ACC112 (cell line): ENCODE measurements around the gene SP140.
"Not testable (repeated sequence)": the region's sequence is repeated elsewhere in the genome, so short reads cannot be mapped to it uniquely, and the experiment has no call there.

Experiments used
- H2AFZ ChIP-seq: fragments of 200-600 bp; sonication (generic); one replicate; pipeline ENCODE4 v1.6.0; 2017; ENCODE audit warnings: antibody characterized with exemption, low read length; ENCODE audit not compliant: unreplicated experiment
- H3K27ac ChIP-seq: fragments of 200-600 bp; sonication (generic); 2 replicates; pipeline ENCODE4 v1.5.1; 2014; ENCODE audit warnings: low read depth, mild to moderate bottlenecking, antibody characterized with exemption, low read length, moderate library complexity
- H3K27me3 ChIP-seq: fragments of 200-600 bp; sonication (generic); 2 replicates; pipeline ENCODE4 v1.6.1; 2014; ENCODE audit warnings: mild to moderate bottlenecking, antibody characterized with exemption, low read length, moderate library complexity, mixed read lengths; ENCODE audit not compliant: insufficient read depth
- H3K36me3 ChIP-seq: fragments of 200-600 bp; sonication (generic); 2 replicates; pipeline ENCODE4 v1.6.1; 2016; ENCODE audit warnings: mild to moderate bottlenecking, antibody characterized with exemption, low read length, moderate library complexity, mixed read lengths; ENCODE audit not compliant: insufficient read depth
- H3K4me1 ChIP-seq: fragments of 200-600 bp; sonication (generic); one replicate; pipeline ENCODE4 v1.6.1; 2016; ENCODE audit warnings: low read length, mixed read lengths; ENCODE audit not compliant: insufficient read depth, unreplicated experiment, control insufficient read depth
- H3K4me3 ChIP-seq: fragments of 200-600 bp; sonication (generic); 2 replicates; pipeline ENCODE4 v1.5.1; 2014; ENCODE audit warnings: mild to moderate bottlenecking, low read depth, low read length
- H3K79me2 ChIP-seq: fragments of 200-600 bp; sonication (generic); one replicate; pipeline ENCODE4 v1.6.0; 2016; ENCODE audit warnings: low read length; ENCODE audit not compliant: control insufficient read depth, unreplicated experiment, insufficient read depth

The SP140 gene

DNA sequence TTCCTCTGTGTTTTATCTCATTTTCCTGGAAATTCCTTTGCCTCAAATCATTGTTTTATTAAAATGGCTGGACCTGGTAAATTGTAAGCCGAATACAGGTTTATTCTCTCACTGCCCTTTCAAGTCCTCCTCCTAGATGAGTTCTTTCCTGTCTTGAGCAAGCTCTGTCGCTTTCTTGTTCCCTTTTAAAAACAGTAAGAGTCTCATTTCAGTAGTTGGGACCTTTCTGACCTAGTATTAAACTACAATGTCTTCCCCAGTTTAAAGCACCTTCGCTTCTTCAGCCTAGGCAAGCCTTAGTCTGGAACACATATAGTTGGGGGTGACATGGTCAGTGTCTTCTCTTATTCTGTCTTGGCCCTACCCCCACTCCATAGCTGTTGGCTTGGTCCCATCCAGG, 60.5 kb downstream of the SP140 start:
- Histone ChIP-seq H3K27ac (no peak overlapping the region), H3K4me1 (no peaks in the 10 kb centered on the region), H3K27me3 (peaks cover 63% of the 10 kb centered on the region), H2AFZ (no peak overlapping the region), H3K36me3 (no peaks in the 10 kb centered on the region), H3K79me2 (no peaks in the 10 kb centered on the region), H3K4me3 (no peak overlapping the region)

GRCh38 chr2:230289311-230289710, 63.8 kb downstream of the SP140 start:
- not testable (repeated sequence) for H2AFZ ChIP-seq, H3K79me2 ChIP-seq, H3K4me3 ChIP-seq, H3K27ac ChIP-seq, H3K4me1 ChIP-seq, H3K36me3 ChIP-seq
- H3K27me3 ChIP-seq, result peaks cover 54% of the 10 kb centered on the region

DNA sequence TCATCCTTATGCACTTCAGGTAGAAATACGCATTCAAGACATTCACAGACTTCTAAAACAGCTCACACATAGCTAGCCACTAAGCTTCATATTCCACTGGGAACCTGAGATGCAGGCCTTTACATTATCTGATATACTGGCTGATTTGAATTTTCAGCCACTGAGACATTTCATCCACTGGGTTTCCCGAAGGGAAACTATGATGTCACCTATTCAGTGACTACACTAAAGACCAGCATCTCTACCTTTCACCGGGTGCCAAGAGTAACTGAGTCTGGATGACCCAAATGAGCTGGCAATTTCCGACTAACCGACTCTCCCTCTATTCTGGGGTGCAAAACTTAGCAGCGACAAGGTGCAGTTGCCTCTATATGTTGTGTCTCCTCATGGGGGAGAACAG, 69.7 kb downstream of the SP140 start:
- Histone ChIP-seq H3K27ac (no peak overlapping the region), H2AFZ (no peak overlapping the region)

GRCh38 chr2:230296917-230297316, 71.4 kb downstream of the SP140 start:
- H3K27me3 ChIP-seq, result peaks cover 64% of the 10 kb centered on the region
- no peaks in the 10 kb centered on the region for H3K36me3 ChIP-seq
- no peak overlapping the region for H2AFZ ChIP-seq
- no peak overlapping the region for H3K4me3 ChIP-seq
- no peaks in the 10 kb centered on the region for H3K79me2 ChIP-seq
- H3K27ac ChIP-seq, result no peak overlapping the region
- no peaks in the 10 kb centered on the region for H3K4me1 ChIP-seq

More for the DNA sequence above, 69.7 kb downstream of the SP140 start:
- H3K4me3 ChIP-seq, result no peak overlapping the region
- no peaks in the 10 kb centered on the region for H3K4me1 ChIP-seq
- no peaks in the 10 kb centered on the region for H3K36me3 ChIP-seq
- peaks cover 58% of the 10 kb centered on the region for H3K27me3 ChIP-seq
- H3K79me2 ChIP-seq, result no peaks in the 10 kb centered on the region

GRCh38 chr2:230299618-230300017, 74.1 kb downstream of the SP140 start:
- H3K79me2 ChIP-seq, result no peaks in the 10 kb centered on the region
- no peaks in the 10 kb centered on the region for H3K36me3 ChIP-seq
- H3K27me3 ChIP-seq, result peaks cover 62% of the 10 kb centered on the region
- H3K4me3 ChIP-seq, result no peak overlapping the region
- H3K27ac ChIP-seq, result no peak overlapping the region
- no peak overlapping the region for H2AFZ ChIP-seq
- H3K4me1 ChIP-seq, result no peaks in the 10 kb centered on the region

GRCh38 chr2:230305416-230306275, 80.1 kb downstream of the SP140 start:
- no peaks in the 10 kb centered on the region for H3K79me2 ChIP-seq
- H2AFZ ChIP-seq, result no peak overlapping the region
- no peak overlapping the region for H3K27ac ChIP-seq
- H3K27me3 ChIP-seq, result peaks cover 29% of the 10 kb centered on the region
- no peaks in the 10 kb centered on the region for H3K36me3 ChIP-seq
- no peak overlapping the region for H3K4me3 ChIP-seq
- H3K4me1 ChIP-seq, result no peaks in the 10 kb centered on the region

DNA sequence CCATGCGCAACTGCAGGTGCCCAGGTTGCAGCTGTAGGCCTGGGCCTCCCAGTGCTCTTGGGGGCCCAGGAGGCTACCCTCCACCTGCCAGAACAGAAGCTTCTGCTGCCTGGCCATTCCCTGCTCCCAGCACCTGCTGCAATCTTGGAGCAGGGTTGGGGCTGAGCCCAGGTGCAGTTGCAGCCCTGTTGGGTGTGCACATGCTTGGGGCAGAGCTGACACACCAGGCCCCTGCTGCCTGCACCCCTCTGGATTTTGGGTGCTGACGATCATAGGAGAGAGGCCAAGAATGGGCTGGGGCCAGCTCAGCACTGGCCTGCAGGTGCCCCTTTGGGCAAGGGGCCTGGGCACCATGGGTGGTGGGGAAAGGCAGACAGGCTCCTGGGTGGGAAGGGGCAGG, 80.9 kb downstream of the SP140 start:
- H3K4me3 ChIP-seq, result no peak overlapping the region
- H3K79me2 ChIP-seq, result no peaks in the 10 kb centered on the region
- peaks cover 20% of the 10 kb centered on the region for H3K27me3 ChIP-seq
- no peak overlapping the region for H2AFZ ChIP-seq
- no peaks in the 10 kb centered on the region for H3K4me1 ChIP-seq
- H3K27ac ChIP-seq, result no peak overlapping the region
- H3K36me3 ChIP-seq, result no peaks in the 10 kb centered on the region

DNA sequence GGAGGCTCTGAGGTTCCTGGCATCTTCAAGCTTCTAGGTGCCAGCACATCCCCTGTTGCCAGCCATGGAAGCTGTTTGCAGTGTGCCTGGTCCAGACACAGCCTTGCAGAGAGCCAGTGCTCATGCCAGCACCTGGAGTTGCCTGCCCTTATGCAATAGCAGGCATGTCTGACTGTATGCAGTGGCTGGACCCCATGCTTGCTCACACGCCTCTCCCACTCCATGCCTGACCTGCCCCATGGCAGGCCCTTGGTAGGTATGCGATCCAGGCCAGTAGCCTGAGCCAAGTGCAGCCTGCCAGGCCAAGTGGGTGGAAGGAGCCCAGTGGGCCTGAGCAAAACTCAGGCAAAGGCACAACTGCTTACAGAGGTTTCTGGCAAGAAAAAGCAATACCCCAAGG, 81.9 kb downstream of the SP140 start:
- H3K36me3 ChIP-seq, result no peaks in the 10 kb centered on the region

GRCh38 chr2:230308402-230309000, 83.0 kb downstream of the SP140 start:
- H3K27me3 ChIP-seq, result peaks cover 7% of the 10 kb centered on the region; the same call in 1 of the 2 replicates
- H3K79me2 ChIP-seq, result no peaks in the 10 kb centered on the region
- H3K36me3 ChIP-seq, result no peaks in the 10 kb centered on the region
- H2AFZ ChIP-seq, result no peak overlapping the region
- H3K27ac ChIP-seq, result no peak overlapping the region
- H3K4me3 ChIP-seq, result no peak overlapping the region
- H3K4me1 ChIP-seq, result peaks cover 8% of the 10 kb centered on the region

More for the DNA sequence above, 81.9 kb downstream of the SP140 start:
- H3K27ac ChIP-seq, result no peak overlapping the region
- no peak overlapping the region for H3K4me3 ChIP-seq
- H3K27me3 ChIP-seq, result peaks cover 15% of the 10 kb centered on the region
- H3K4me1 ChIP-seq, result peaks cover 3% of the 10 kb centered on the region
- H3K79me2 ChIP-seq, result no peaks in the 10 kb centered on the region
- H2AFZ ChIP-seq, result no peak overlapping the region

DNA sequence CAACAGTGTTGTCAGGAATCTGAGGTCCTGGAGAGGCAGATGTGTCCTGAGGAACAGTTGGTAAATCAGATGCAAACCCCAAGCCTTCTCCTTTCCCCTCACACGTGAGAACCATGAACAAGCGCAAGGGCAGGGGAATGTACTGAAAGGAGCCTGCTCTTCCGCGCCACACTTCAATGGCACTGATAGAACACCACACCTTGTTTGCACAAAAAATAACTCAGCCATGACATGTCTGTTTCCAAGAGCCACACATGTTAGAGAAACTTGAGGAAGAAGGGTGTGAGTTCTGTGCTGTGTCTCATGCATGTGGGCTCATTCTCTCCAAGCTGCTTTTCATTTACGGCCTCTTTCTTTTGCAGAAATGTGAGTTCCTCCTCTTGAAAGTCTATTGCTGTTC, 85.3 kb downstream of the SP140 start:
- H3K79me2 ChIP-seq, H3K27me3 ChIP-seq, H3K36me3 ChIP-seq, H3K4me1 ChIP-seq, H3K4me3 ChIP-seq, H3K27ac ChIP-seq, H2AFZ ChIP-seq: not testable (repeated sequence)

DNA sequence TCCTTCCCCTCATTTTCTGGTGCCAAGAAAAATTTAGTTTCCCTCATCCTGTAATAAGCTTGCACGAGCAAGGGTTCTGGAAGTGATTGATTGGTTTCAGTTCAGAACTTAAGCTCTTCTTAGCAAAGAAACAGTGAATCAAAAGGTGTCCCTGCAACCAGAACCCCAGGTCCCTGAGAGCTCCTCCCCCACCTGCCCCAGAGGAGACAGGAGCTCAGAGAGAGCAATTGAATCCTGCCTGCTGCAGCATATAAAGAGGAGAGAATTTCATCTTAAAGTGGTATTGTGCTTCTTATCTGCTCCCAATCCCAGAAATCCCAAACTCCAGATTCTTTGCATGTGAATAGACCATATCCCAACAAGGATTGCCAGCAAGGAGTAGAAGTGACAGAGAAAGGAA, 86.1 kb downstream of the SP140 start:
- H3K36me3 ChIP-seq, H3K4me3 ChIP-seq, H3K27me3 ChIP-seq, H3K4me1 ChIP-seq, H2AFZ ChIP-seq, H3K79me2 ChIP-seq, H3K27ac ChIP-seq: not testable (repeated sequence)
